ENCODE data around the gene PLEKHB2.

DNA sequence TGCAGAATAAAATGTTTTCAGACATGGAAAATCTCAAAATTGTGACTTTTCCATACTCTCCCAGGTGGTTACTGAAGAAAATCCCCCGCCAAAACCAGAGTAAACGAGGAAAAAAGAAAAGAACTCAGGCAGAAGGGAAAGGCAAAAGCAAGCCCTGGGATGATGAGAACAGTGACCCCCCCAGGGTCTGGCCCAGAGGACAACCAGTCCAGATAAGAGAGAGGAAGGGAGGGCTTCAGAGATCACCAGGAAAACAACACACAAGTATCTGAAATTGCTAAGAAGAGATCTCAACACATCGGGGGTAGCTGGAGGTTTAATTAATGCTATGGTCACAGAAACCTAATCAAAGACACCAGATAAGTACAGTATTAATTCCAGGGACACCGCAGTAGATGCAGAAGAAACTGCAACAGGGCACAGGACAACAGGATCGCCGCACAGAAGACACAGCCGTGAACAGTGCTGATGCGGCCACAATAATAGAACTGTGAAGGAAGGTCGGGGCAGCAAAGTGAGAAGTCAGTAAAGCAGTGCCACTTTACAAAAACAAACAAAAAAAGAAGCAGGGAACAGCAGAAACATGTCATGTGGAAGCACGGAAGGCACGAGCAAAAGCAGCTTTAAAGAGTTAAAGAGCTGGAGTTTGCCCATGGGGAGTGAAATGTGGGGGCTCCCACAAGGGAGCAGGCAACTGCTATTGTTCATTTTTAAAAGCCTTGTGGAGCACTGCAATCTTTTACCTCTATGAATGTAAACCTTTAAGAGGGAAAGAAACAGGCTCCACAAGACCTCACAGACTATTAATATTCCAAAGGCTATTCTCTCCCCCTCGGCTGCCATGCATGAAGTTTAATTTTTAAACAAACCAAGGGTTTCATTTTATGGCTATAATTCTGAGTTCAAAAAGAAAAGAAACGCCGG lies 40.3 kb upstream of the PLEKHB2 start:
- TF ChIP-seq CTCF (IDR thresholded peaks at IDR 0.05) = no peak
- TF ChIP-seq EP300 (IDR thresholded peaks at IDR 0.05) = no peak
- TF ChIP-seq POLR2A (IDR thresholded peaks at IDR 0.05) = no peak
- no peak for TF ChIP-seq POLR2AphosphoS5 (IDR thresholded peaks at IDR 0.05)
